ENCODE measurements around the gene DBP.

- TF ChIP-seq CTCF (IDR thresholded peaks at IDR 0.05; ENCODE audit: low read length): no peak
- TF ChIP-seq EZH2 (IDR thresholded peaks at IDR 0.05; ENCODE audit: borderline replicate concordance, low read length): no peak
Measured at GRCh38 chr19:48615231-48616040, 21.7 kb downstream of the DBP start.

Measured in OCI-LY1 (cell line).